GM13977 (cell line): ENCODE results near the gene EXOC2.
A peak's percentile ranks its signal among the peaks of the same experiment; 100 is the strongest.

ENCODE experiments used
- DNase-seq: peaks from one replicate; pipeline ENCODE4 v3.0.0; 2012; ENCODE audit warnings: low spot score
- CTCF ChIP-seq: IDR thresholded peaks from 2 replicates; pipeline ENCODE4 v1.5.1; 2012; ENCODE audit warnings: mild to moderate bottlenecking, control low read depth; ENCODE audit not compliant: insufficient read depth; ENCODE audit errors: extremely low read depth, missing control alignments
- in situ Hi-C: fragments of 300-500 bp; cut with MboI; formaldehyde crosslinking; loops from one replicate; pipeline ENCODE4 v1.12.0; 2022; ENCODE audit warnings: low sequenced_read_pairs, low pct_unique_long_range_greater_than_20kb, mixed read lengths, inconsistent platforms; ENCODE audit not compliant: unreplicated experiment

The EXOC2 gene

GRCh38 chr6:710601-711571, 17.9 kb upstream of the EXOC2 start:
- in situ Hi-C loops, result no loop called here
- peak; percentile 86 for DNase-seq
- TF ChIP-seq CTCF, result no peak

GRCh38 chr6:709471-710056, 16.6 kb upstream of the EXOC2 start:
- in situ Hi-C loops, result no loop called here
- DNase-seq, result no peak
- no peak for TF ChIP-seq CTCF

- TF ChIP-seq CTCF, result no peak
- in situ Hi-C loops, result no loop called here
- no peak for DNase-seq
Measured at GRCh38 chr6:708237-708598, 15.3 kb upstream of the EXOC2 start.

- in situ Hi-C loops, result no loop called here
- TF ChIP-seq CTCF, result no peak
- no peak for DNase-seq
Measured at GRCh38 chr6:707576-708236, 14.8 kb upstream of the EXOC2 start.

- in situ Hi-C loops, result no loop called here
- DNase-seq, result no peak
- no peak for TF ChIP-seq CTCF
Measured at GRCh38 chr6:706819-707381, 14.0 kb upstream of the EXOC2 start.

GRCh38 chr6:706146-706545, 13.2 kb upstream of the EXOC2 start:
- DNase-seq, result no peak
- in situ Hi-C loops, result no loop called here
- no peak for TF ChIP-seq CTCF
